GM12873 (cell line): ENCODE measurements around the gene PIP5K1B.

Experiments used
- TF ChIP-seq, protein P1 (sequence below): IDR thresholded peaks from 2 replicates; pipeline ENCODE4 v1.5.1; 2012; ENCODE audit warnings: low read depth, mild to moderate bottlenecking, moderate library complexity, low read length, control low read depth; ENCODE audit not compliant: insufficient read depth; ENCODE audit errors: missing control alignments

PIP5K1B gene

DNA sequence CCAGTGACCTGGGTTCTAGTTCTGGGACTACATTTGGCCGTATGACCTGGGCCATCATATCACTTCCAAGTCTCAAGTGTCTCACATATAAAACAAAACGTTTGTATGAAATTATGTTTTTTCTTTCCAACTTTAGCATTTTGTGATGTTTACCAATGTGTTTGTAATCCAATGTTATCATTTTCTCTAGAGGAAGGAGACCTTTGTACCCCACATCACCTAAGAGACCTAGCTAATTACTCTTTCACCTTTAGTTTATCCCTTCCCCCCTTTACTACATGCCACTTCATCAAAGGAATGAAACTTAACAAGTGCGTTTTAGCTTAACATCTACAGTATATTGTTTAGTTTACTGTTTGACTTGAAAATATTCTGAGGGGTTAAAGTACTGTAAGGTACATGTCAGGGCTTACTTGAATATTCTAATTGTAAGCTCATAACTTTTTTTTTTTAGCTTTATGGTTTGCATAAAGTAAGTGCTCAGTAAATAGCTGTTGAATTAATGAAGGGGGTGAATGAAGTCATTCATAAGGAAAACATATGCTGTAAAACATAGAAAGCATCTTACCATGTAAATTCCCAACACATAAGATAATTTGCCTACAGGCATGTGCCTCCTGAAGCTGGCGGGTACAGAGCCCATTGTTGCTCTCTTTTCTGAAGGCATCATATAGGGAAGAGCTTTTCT is 2.9 kb downstream of the PIP5K1B start:
- TF ChIP-seq, protein P1, sequence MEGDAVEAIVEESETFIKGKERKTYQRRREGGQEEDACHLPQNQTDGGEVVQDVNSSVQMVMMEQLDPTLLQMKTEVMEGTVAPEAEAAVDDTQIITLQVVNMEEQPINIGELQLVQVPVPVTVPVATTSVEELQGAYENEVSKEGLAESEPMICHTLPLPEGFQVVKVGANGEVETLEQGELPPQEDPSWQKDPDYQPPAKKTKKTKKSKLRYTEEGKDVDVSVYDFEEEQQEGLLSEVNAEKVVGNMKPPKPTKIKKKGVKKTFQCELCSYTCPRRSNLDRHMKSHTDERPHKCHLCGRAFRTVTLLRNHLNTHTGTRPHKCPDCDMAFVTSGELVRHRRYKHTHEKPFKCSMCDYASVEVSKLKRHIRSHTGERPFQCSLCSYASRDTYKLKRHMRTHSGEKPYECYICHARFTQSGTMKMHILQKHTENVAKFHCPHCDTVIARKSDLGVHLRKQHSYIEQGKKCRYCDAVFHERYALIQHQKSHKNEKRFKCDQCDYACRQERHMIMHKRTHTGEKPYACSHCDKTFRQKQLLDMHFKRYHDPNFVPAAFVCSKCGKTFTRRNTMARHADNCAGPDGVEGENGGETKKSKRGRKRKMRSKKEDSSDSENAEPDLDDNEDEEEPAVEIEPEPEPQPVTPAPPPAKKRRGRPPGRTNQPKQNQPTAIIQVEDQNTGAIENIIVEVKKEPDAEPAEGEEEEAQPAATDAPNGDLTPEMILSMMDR, result no peak

DNA sequence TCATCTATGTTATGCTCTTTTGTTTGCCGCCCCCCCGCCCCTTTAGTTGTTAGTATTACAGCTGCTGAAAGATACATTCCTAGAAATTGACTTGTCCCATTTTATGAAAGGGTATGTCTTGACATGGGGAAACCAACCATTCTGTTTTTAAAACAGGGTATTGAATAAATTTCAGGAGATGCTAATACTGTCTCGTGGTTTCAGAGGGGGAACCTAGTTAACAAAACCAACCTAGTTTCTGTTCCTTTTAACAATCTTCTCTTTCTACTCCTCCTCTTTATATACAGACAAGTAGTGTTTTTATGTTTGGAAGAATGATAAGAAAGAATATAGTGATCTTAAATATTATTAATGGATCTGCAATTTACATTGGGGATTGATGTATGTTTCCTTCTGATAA is 3.5 kb downstream of the PIP5K1B start:
- TF ChIP-seq, protein P1, result no peak

DNA sequence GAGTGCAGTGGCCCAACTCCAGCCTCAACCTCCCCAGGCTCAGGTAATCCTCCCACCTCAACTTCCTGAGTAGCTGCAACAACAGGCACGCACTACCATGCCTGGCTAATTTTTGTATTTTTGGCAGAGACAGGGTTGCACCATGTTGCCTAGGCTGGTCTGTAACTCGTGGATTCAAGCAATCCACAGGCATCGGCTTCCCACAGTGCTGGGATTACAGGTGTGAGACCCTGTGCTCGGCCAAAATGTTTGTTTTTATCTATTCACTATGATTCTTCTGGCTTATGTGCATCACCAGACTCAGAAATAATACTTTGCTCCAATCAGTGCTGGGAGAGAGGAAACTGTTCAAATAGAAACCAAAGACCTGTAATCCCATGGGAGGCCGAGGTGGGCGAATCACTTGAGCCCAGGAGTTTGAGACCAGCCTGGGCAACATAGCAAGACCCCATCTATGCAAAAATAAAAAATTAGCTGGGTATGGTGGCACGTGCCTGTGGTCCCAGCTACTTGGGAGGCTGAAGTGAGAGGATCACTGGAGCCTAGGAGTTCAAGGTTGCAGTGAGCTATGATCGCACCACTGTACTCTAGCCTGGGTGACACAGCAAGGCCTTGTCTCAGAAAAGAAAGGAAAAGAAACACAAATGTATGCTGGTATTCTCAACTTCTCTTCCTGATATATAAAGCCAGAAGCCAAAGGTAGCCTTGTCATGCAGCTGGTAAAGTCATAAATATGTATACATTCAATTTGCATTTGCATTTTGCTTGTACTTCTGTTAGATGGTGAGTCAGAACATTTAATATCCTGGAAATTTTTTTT is 4.5 kb downstream of the PIP5K1B start:
- TF ChIP-seq, protein P1, result no peak

DNA sequence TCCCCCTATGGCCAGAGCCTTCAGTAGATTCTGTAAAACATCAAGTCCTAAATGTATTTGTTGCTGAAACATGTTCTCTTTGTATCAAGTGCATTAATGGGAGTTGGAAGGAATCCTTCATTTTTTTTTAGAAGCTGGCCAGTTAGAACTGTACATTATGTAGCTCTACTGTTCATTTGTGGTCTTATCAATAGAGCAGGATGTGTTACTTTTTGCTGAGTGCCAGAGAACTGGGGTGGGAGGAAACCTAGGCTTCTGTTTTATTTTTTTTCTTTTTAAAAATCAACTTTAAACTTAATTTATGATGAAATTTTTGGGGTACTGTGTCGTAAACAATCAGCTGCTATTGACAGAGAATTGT is 5.1 kb downstream of the PIP5K1B start:
- TF ChIP-seq, protein P1, result no peak

DNA sequence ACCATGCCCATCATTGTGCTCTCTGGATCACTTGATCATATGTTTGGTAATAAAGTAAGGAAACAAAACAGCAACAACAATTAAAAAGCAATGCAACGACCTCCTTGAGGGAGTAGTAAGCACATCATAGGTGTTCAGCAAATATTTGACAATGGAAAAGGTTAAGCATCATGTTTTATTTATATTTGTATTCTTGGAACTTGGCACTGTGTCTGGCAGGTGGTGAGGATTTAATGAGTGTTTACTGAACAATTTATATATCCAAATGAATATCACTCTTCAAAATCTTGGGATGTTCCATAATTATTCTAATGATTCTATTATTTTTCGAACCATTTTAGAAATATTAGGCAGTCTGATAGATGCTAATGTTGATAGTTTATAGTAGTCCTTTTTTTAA is 6.2 kb downstream of the PIP5K1B start:
- TF ChIP-seq, protein P1, result no peak

DNA sequence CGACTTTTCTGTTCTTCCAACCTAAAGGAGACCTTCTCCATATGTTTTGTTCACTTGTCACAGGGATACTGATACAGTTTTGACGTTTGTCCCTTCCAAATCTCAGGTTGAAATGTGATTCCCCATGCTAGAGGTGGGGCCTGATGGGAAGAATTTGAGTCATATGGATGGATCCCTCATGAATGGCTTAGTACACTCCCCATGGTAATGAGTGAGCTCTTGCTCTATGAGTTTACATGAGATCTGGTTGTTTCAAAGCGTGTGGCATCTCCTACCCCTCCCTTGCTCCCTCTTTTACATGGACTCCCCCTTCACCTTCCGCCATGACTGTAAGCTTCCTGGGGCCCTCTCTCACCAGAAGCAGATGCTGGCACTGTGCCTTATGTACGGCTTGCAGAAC is 6.9 kb downstream of the PIP5K1B start:
- TF ChIP-seq, protein P1, result no peak

DNA sequence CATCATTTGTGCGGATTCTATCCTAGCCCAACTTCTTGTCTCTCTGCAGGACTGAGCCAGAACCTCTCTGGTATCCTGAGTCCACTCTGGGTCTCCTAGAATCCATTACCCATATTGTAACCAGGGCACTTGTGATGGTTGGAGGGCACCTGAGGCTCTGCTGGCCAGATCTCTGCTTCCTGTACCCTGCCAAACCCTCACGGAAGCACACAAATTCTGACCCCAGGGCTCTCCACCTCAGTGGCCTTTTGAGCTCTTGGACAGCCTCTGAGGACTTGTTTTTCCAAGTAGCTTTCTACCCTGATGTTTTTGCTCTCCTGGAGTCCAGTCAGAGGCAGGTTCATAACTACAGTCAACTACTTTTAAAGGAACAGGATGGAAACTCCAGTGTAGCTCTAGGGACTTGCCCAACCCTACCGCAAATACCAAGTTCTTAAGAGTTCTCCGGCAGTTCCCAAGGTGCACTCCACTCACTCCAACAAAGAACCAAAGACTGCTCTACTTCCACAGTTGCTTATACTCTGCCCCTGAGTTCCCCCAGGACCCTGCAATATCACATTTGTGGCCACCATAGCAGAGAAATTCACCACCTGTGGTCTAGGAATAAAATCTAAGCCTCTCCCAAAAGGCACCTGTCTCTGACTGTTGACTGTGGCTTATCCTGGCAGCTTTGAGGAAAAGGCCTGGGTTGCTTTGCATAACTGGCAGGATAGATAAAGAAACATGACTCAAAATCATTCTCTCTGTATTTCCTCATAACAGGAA is 9.6 kb downstream of the PIP5K1B start:
- TF ChIP-seq, protein P1, result no peak
